Hepatocyte (in vitro differentiated cells): Measurements from ENCODE around the gene DZIP1. TPM values are rescaled to one million over a fixed set of nuclear protein-coding genes. Genes with fewer than 3 reads are reported as not detected.

ENCODE experiments used
- DNase-seq: peaks from one replicate; pipeline ENCODE4 v3.0.0-alpha.2; 2016; ENCODE audit warnings: low spot score
- H2AFZ ChIP-seq: fragments of 200-600 bp; sonication (generic); 2 replicates; pipeline ENCODE4 v1.6.0; 2016; ENCODE audit warnings: antibody characterized with exemption, mild to moderate bottlenecking
- H3K27ac ChIP-seq: fragments of 200-600 bp; sonication (generic); 2 replicates; pipeline ENCODE4 v1.5.1; 2016; ENCODE audit warnings: mild to moderate bottlenecking
- H3K27me3 ChIP-seq: fragments of 200-600 bp; sonication (generic); 2 replicates; pipeline ENCODE4 v1.6.1; 2016
- H3K36me3 ChIP-seq: fragments of 200-600 bp; sonication (generic); replicated peaks from 2 replicates; pipeline ENCODE4 v1.5.1; 2016; ENCODE audit warnings: low read depth; ENCODE audit not compliant: insufficient read depth
- H3K4me1 ChIP-seq: fragments of 200-600 bp; sonication (generic); 2 replicates; pipeline ENCODE4 v1.5.1; 2016; ENCODE audit warnings: mild to moderate bottlenecking, moderate library complexity; ENCODE audit not compliant: insufficient read depth
- H3K4me2 ChIP-seq: fragments of 200-600 bp; sonication (generic); 2 replicates; pipeline ENCODE4 v1.6.0; 2016
- H3K4me3 ChIP-seq: fragments of 200-600 bp; sonication (generic); 2 replicates; pipeline ENCODE4 v1.5.1; 2016; ENCODE audit warnings: mild to moderate bottlenecking
- H3K79me2 ChIP-seq: fragments of 200-600 bp; sonication (generic); 2 replicates; pipeline ENCODE4 v1.6.0; 2017; ENCODE audit warnings: mild to moderate bottlenecking
- H3K9me2 ChIP-seq: fragments of 200-600 bp; sonication (generic); replicated peaks from 2 replicates; pipeline ENCODE4 v1.6.0; 2017; ENCODE audit warnings: mild to moderate bottlenecking; ENCODE audit not compliant: insufficient read depth
- H3K9me3 ChIP-seq: fragments of 200-600 bp; sonication (generic); 2 replicates; pipeline ENCODE4 v1.5.1; 2016; ENCODE audit warnings: low read depth, mild to moderate bottlenecking
- H4K20me1 ChIP-seq: fragments of 200-600 bp; sonication (generic); 2 replicates; pipeline ENCODE4 v1.6.0; 2016; ENCODE audit warnings: mild to moderate bottlenecking; ENCODE audit not compliant: insufficient read depth, poor library complexity, severe bottlenecking
- EZH2 ChIP-seq: fragments of 200-600 bp; sonication (generic); IDR thresholded peaks from 2 replicates; pipeline ENCODE4 v1.6.1; 2016; ENCODE audit warnings: antibody characterized with exemption, mild to moderate bottlenecking, borderline replicate concordance
- EZH2phosphoT487 ChIP-seq: fragments of 200-600 bp; sonication (generic); IDR thresholded peaks from one replicate; pipeline ENCODE4 v1.6.1; 2018; ENCODE audit warnings: antibody characterized with exemption, mild to moderate bottlenecking, low read depth, moderate library complexity; ENCODE audit not compliant: unreplicated experiment, severe bottlenecking
- WGBS: methylation state at CpG from one replicate; pipeline ENCODE4 v1.1.6; 2016; ENCODE audit warnings: low lambda C conversion rate; ENCODE audit errors: missing lambda C conversion rate; 5-methylcytosine and 5-hydroxymethylcytosine counted together
- polyA plus RNA-seq: library from polyadenylated mRNA; unstranded; fragments of >200 nt; fragmentation: Nextera tagmentation; extraction: Ambion mirVana; gene quantifications from 2 replicates; pipeline ENCODE4 v1.2.1, GENCODE V29; 2016
- total RNA-seq: library from RNA; depleted of rRNA; stranded (reverse); fragments of >200 nt; gene quantifications from 2 replicates; pipeline ENCODE4 v1.2.3, GENCODE V29; 2014
- TF ChIP-seq, protein P1 (sequence below): fragments of 200-600 bp; sonication (generic); IDR thresholded peaks from 2 replicates; pipeline ENCODE4 v1.5.1; 2016; ENCODE audit warnings: antibody characterized with exemption, mild to moderate bottlenecking; ENCODE audit not compliant: poor library complexity

DZIP1 gene
- total and polyA plus RNA-seq, 2 experiments from 2014 or later, result 7.2 to 23.2 TPM

DNA sequence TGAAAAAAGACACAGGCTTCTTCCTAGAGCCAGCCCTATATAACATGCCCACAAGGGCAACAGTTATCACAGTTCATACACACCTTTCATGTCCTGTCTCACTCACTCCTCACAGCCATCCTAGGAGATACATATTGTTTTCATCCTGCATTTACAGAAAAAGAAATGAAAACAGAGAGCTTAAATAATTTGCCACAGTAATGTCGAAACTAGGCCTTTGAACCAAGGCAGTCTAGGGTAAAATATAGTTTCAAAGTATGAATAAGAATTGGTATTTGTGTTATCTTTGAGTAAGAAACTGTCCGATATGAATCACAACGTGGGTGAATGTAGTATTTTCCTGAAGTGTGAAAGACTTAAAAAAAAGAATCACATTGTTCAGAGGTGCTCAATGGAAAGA, 65.2 kb downstream of the DZIP1 start:
- no peaks in the 10 kb centered on the region for H4K20me1 ChIP-seq
- no peak overlapping the region for H3K4me2 ChIP-seq
- peaks cover 3% of the 10 kb centered on the region for H3K36me3 ChIP-seq
- no peak for TF ChIP-seq EZH2phosphoT487
- TF ChIP-seq, protein P1, sequence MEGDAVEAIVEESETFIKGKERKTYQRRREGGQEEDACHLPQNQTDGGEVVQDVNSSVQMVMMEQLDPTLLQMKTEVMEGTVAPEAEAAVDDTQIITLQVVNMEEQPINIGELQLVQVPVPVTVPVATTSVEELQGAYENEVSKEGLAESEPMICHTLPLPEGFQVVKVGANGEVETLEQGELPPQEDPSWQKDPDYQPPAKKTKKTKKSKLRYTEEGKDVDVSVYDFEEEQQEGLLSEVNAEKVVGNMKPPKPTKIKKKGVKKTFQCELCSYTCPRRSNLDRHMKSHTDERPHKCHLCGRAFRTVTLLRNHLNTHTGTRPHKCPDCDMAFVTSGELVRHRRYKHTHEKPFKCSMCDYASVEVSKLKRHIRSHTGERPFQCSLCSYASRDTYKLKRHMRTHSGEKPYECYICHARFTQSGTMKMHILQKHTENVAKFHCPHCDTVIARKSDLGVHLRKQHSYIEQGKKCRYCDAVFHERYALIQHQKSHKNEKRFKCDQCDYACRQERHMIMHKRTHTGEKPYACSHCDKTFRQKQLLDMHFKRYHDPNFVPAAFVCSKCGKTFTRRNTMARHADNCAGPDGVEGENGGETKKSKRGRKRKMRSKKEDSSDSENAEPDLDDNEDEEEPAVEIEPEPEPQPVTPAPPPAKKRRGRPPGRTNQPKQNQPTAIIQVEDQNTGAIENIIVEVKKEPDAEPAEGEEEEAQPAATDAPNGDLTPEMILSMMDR, result no peak
- TF ChIP-seq EZH2, result no peak
- H3K9me3 ChIP-seq, result no peaks in the 10 kb centered on the region
- no peaks in the 10 kb centered on the region for H3K27me3 ChIP-seq
- no peaks in the 10 kb centered on the region for H3K4me1 ChIP-seq
- no peak for DNase-seq
- H3K9me2 ChIP-seq, result no peaks in the 10 kb centered on the region
- H3K79me2 ChIP-seq, result no peaks in the 10 kb centered on the region
- no peak overlapping the region for H3K27ac ChIP-seq
- no peak overlapping the region for H3K4me3 ChIP-seq
- 97% methylated on average over 3 of the region's 3 CpGs for WGBS
- H2AFZ ChIP-seq, result no peak overlapping the region

DNA sequence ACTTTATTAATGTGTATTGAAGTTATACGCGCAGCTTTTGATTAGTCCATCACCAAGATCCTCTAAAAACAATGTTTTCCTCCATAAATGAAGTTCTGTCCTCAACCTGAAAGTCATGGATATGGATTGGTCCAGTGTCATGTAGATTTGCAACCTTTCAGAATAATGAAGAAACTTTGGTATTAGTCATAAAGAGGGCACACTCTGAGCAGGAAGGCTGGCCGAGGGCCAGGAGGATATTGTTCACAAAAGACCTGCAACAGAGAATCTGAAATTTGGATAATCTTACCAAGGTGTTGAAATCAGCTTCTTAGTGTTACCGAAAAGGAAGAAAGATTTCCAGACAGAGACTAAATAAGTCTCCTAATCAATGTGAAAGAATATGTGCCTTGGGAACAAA, 71.3 kb downstream of the DZIP1 start:
- DNase-seq, result no peak
- Histone ChIP-seq H4K20me1 (no peaks in the 10 kb centered on the region), H3K9me3 (no peaks in the 10 kb centered on the region), H3K4me3 (no peak overlapping the region), H3K27ac (no peak overlapping the region), H3K36me3 (no peaks in the 10 kb centered on the region), H3K9me2 (no peaks in the 10 kb centered on the region), H3K79me2 (no peaks in the 10 kb centered on the region), H3K4me1 (no peaks in the 10 kb centered on the region), H3K27me3 (no peaks in the 10 kb centered on the region), H3K4me2 (no peak overlapping the region), H2AFZ (no peak overlapping the region)
- 97% methylated on average over 4 of the region's 4 CpGs for WGBS
- TF ChIP-seq, protein P1, result no peak
- TF ChIP-seq EZH2, result no peak

DNA sequence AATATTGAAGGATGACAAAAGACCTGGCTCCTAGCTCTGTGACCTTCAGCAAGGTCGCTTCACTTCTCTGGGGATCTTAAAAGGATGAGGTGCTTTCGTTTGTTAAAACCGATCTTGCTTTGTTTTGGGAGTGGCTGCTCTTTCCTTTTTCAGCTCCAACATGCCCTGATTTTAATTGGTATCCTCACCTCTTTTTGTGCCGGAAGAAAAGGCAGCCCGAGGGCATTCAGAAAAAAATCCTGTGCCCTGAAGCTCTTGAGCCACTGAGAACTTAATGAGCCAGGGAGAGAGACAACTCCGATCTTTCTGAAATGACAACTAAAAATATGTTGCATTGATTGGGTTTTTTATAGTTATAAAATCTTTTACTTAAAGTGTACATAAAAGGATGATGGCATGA, 72.6 kb downstream of the DZIP1 start:
- no peaks in the 10 kb centered on the region for H3K9me2 ChIP-seq
- H3K27ac ChIP-seq, result no peak overlapping the region
- 79% methylated on average over 6 of the region's 6 CpGs for WGBS
- no peaks in the 10 kb centered on the region for H3K79me2 ChIP-seq
- TF ChIP-seq EZH2phosphoT487 (no peak), EZH2 (no peak)
- TF ChIP-seq, protein P1, result no peak
- H3K4me3 ChIP-seq, result no peak overlapping the region
- H3K36me3 ChIP-seq, result no peaks in the 10 kb centered on the region
- H3K4me1 ChIP-seq, result no peaks in the 10 kb centered on the region
- H3K27me3 ChIP-seq, result no peaks in the 10 kb centered on the region
- no peak overlapping the region for H2AFZ ChIP-seq
- no peaks in the 10 kb centered on the region for H4K20me1 ChIP-seq
- H3K4me2 ChIP-seq, result no peak overlapping the region
- H3K9me3 ChIP-seq, result no peaks in the 10 kb centered on the region
- no peak for DNase-seq

DNA sequence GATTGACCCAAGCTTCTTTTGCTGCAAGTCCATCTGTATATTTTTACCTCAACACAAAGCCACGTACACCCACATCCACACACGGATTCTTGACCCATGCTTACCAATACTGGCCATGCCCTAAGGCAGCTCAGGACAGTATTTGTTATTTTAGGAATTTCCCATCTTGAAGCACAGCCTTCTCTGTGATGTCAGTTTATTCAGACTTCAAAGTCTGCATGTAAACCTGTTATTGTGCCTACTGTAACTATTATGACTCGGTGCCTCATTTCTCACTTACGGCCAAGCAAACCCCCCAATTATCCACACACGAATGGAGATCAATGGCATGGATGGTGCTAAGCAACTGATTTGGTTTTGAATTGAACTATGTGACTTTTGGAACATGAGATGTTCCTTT, 74.5 kb downstream of the DZIP1 start:
- Histone ChIP-seq H3K4me2 (no peak overlapping the region), H3K4me1 (no peaks in the 10 kb centered on the region), H3K9me2 (no peaks in the 10 kb centered on the region), H3K79me2 (no peaks in the 10 kb centered on the region), H3K36me3 (no peaks in the 10 kb centered on the region), H2AFZ (no peak overlapping the region), H3K27me3 (no peaks in the 10 kb centered on the region), H3K9me3 (no peaks in the 10 kb centered on the region), H4K20me1 (no peaks in the 10 kb centered on the region), H3K27ac (no peak overlapping the region), H3K4me3 (no peak overlapping the region)
- no peak for TF ChIP-seq EZH2phosphoT487
- TF ChIP-seq, protein P1, result no peak
- no peak for TF ChIP-seq EZH2
- 79% methylated on average over 5 of the region's 5 CpGs for WGBS
- no peak for DNase-seq
